Ammon's horn (tissue), 1 donor: ENCODE data around the gene APLP2.
A peak's percentile ranks its signal among the peaks of the same experiment; 100 is the strongest.
"Not testable (repeated sequence)": the region's sequence is repeated elsewhere in the genome, so short reads cannot be mapped to it uniquely, and the experiment has no call there.

ENCODE experiments used
- DNase-seq: peaks from one replicate; pipeline ENCODE4 v3.0.0-alpha.2; 2016; ENCODE audit warnings: low spot score

APLP2 gene

DNA sequence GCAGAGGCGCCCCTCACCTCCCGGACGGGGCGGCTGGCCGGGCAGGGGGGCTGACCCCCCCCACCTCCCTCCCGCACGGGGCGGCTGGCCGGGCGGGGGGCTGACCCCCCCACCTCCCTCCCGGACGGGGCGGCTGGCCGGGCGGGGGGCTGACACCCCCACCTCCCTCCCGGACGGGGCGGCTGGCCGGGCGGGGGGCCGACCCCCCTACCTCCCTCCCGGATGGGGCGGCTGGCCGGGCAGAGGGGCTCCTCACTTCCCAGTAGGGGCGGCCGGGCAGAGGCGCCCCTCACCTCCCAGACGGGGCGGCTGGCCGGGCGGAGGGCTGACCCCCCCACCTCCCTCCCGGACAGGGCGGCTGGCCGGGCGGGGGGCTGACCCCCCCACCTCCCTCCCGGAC is 21.5 kb downstream of the APLP2 start:
- DNase-seq: not testable (repeated sequence)

DNA sequence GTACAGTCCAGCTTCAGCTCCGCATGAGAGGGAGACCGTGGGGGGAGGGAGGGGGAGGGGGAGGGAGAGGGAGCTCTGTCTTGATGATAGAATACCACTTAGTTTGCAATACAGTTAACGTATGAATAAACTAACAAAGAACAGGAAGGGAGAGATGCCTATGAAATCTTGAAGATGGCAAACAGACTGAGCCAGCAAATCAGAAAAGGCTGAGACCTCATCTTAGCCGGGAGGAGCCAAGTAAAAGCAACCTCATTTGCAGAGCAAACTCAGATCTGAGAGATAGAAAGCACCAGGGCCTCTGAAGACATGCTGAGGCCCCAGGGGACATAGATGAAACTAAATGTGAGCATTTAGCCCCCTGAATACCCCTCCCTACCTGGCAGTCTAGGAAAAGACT is 23.0 kb downstream of the APLP2 start:
- no peak for DNase-seq

DNA sequence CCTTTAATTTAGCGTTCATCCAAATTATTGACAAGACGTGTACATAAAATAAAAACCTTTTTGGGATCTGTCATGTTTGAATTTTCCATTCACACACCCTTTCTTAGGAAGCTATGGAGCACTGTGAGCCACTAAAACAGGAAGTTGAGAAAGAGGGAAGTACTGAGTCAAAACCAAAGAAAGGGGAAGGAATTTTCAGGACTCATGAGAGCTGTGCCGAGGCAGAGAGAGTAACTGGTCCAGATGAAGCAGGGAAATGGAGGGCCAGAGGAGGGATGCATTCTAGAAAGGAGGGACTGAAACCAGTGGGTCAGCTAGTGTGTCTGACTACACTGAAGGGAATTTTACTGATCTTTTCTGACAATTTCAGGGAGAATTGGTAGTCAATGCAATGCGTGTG is 24.9 kb downstream of the APLP2 start:
- peak; percentile 61 for DNase-seq

DNA sequence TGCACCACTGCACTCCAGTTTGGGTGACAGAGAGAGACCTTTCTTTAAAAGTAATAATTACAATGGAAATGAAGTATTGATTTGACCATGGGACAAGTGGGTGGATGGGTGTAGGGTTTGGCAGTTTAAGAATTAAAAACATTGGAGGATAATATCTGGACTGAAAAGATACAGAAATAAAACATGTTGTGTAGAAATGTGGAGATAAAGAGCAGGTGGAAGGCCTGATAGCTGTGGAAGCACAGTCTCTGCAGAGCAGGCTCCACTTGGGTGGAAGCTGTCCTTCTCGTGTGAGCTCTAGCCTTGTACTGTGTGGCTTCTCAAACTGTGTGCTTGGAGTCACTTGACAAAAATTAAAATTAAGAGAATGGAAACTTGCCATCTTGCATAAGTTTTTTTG is 25.6 kb downstream of the APLP2 start:
- no peak for DNase-seq

DNA sequence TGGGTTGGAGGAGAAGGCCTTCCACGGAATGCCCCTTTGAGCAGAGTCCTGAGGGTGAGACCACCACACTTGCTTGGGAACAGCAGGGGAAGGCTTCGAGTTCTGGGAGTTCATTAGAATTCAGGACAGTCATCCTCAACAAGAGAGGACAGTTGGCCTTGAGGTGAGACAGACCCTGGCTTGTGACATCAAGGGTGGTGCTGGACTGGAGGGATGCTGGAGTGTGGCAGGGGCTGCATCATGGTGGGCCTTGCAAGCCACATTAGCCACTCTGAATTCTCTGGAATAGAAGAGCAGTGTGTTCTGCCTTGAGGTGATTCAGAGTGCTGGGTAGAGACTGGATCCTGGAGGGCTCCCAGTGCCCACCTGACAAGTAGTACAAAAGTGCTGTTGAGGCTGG is 26.3 kb downstream of the APLP2 start:
- no peak for DNase-seq

DNA sequence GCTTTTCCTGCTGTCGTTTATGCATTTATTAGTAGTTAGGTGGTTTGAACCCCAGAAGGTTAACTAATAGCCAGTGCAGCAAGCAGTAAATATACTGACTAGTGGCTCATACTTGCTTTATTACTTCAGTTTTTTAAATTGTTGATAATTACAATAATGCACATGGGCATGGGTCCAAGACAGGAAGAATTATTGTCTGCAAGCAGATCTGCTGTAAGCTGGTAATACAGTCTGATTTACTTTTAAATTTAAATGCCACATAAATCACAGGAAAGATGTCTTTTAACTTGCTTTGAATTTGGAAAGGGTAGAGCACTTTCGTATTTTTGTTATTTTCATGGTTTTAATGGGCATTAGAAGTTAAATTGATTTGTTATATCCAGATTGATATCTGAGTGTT is 27.1 kb downstream of the APLP2 start:
- DNase-seq: no peak

DNA sequence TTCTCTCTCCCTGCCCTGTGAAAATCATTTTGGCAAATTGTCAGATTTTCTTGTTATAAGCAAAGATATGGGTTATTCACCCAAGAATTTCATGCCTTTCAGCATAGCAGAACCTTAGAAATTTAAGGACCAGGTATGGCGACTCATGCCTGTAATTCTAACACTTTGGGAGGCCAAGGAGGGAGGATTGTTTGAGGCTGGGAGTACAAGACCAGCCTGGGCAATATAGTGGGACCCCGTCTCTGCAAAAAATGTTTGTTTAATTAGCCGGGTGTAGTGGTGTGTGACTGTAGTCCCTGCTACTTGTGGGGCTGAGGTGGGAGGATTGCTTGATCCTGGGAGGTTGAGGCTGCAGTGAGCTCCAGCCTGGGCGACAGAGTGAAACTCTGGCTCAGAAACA is 27.6 kb downstream of the APLP2 start:
- no peak for DNase-seq

DNA sequence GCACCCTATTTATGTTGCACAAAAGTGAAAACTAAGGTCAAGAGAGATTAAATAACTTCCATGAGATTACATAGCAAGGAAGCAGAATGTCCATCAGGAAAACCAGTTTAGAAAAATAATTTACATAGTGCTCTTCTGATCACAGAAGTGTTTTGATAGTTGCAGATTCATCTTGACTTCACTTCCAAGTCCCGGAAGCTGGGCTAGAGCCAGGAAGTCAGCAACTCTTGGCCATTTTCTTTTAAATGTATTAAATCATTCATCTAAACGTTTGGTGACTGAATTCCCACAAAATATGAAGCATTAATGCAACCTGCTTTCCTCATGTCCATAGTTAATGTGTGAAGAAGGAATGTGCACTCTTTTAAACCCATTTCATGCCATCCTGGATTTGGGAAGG is 29.7 kb downstream of the APLP2 start:
- no peak for DNase-seq

DNA sequence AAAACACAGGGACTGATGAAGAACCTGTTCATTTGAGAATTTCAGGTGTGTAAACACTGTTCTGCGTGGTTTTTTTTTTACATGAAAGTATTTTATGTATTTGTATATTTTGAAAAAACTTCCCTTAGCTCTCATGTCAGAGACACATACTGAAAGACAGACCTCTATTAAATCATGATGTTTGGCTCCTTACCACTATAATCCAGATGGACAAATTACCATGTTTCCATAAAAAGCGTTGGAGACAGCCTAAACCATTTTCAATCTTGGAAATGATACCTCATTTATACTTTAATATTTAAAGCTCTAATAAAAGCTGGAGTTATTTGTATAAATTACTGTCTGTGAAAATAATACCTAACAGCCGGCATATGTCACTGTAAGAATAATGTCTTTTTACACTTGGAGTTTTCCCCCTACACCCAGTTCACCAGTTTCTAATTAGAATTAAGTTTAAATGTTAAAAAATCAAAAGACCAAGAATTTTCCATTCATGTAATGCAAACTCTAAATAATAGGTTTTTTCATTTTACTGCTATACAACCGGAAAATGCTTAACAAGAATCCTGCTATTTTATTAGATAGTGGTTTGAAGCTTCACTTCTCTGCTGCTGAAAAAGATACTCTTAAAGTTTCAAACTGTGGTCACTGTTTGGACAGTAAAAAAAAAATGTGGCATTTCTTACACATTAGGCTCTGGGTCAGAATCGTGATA is 30.8 kb downstream of the APLP2 start:
- no peak for DNase-seq

DNA sequence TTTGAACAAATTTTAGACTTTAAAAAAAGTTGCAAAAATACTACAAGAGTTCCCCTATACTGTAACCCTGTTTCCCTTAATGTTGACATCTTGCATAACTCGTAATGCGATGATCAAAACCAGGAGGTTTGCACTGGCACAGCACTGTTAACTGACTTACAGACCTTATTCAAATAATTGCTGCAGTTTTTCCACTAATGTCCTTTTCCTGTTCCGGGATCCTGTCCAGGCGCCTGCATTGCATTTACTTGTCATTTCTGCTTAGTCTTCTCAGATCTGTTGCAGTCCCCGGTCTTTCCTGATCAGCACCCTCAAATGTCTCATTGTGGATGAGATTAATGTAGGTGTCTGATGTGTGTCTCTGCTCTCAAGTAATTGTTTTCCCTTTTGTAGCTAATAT is 32.0 kb downstream of the APLP2 start:
- DNase-seq: no peak

DNA sequence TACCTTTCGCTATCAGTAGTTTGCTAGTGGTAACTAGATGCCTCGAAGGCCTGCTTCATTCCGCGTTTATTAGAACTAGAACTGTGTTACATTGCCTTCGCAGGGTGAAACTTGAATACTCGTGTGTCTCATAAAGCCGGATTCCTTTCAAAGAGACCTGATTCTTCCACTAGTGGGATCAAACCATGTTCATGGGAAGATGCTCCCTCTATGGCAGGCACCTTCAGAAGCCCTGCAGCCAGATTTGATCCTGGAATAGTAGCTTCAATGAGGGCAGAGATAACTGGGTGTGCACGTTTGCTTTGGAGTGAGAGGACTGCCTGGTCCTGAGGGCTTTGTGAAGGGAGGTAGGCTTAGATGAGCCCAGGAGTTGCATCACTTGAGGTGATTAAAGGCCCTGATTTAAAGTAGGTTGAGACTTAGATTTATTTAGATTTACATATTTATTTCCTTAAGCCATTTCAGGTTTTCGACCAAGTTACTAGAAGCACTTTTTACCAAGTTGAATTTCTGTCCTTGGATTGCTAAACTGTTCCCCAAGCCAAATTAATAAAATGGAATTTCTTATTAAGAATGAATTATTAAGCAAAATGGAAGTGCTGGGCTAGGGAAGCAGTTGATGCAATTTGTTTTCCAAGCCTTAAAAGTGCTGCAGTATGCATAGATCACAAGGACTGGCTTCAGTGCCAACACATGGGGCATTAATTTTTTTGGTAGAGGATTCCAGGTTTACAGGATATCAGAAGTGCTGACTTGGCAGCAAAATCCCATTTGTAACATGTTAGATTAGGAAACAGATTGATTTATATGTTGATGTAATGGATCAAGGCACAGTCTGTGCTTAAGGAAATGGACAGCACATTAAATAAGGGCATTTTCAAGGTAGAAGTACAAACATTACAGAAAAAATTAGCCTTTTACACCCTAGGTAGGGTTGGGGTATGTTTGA is 32.9 kb downstream of the APLP2 start:
- no peak for DNase-seq

DNA sequence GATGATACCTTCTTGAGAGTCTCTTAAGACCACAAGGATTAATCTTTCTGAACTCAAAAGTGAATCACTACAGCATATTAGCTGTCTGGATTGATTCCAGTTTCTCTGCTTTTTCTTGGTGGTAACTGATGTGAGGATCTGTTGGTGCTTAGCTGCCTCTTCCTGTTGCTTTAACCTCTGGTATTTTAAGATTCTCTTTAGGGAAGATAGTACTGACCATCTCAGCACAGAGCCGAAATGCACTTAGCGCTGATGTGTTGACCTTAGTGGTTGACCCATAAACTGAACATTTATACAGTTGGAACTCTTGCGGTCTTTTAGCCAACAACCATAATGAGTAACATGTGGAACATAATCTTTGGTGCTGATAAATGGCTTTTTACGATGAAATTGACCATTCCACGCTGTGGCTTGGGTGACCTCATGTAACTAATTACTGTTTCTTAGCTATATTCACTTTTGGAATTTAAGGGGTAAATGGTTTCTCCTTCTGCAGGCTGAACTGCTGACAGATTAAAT is 33.7 kb downstream of the APLP2 start:
- DNase-seq: no peak

DNA sequence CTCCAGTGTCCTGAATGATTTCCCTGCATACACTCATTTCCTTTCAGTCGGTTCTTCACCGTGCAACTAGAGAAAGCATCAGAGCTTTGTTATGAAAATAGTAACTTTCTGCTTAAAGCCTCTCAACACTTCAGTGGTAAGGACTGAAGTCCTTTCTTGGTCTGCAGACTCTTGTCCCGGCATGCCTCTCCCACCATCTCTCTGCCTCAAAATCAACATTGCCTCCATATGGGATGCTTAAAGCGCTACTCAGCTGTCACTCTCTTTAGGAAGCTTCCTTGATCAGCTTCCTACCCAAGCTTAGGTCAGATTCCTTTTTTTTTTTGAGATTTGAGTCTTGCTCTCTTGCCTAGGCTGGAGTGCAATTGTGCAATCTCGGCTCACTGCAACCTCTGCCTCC is 36.7 kb downstream of the APLP2 start:
- no peak for DNase-seq

DNA sequence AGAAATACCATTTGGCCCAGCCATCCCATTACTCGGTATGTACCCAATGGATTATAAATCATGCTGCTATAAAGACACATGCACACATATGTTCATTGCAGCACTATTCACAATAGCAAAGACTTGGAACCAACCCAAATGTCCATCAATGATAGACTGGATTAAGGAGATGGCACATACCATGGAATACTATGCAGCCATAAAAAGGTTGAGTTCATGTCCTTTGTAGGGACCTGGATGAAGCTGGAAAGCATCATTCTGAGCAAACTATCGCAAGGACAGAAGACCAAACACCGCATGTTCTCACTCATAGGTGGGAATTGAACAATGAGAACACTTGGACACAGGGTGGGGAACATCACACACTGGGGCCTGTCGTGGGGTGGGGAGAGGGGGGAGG is 39.0 kb downstream of the APLP2 start:
- DNase-seq: not testable (repeated sequence)

DNA sequence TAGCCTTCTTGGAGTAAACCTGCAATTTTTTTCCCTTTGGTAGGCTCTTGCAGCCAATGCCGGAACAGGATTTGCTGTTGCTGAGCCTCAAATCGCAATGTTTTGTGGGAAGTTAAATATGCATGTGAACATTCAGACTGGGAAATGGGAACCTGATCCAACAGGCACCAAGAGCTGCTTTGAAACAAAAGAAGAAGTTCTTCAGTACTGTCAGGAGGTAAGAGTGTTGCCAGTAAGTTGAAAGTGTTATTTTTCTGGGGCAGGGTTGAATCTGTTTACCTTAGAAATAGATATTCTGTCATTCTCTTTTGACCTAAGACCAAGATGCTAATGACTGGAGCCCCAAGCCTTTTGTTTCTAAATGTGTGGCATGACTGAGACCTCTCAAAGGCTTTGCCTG is 39.7 kb downstream of the APLP2 start:
- no peak for DNase-seq

DNA sequence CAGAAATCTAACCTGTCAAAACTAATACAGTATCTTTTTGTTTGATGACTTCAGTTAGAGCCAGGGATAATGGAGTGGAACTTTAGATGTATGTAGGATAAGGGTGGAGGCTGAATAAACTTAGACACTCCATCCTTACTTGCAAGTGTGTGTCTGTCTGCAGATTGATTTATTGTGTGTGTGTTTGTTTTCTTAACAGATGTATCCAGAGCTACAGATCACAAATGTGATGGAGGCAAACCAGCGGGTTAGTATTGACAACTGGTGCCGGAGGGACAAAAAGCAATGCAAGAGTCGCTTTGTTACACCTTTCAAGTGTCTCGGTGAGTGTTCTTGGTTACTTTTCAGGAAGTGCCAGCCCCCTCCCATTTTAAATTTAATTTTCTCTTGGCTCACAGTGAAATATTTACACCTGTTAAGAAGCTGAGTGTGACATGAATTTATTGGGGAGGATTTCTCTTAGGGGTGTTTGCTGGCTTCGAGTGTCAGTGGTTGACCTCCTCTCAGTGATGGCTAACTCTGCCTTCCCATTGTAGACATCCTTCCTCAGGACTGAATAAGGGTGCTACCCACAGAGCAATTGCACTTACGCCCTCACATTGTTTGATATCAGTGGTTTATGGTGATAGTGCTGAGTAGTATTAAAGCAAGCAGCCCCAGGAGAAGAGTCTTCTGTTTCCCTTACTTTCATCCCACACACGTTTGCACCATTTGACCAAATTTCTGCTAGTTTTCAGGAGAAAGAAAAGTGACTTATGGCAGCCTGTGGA is 40.8 kb downstream of the APLP2 start:
- no peak for DNase-seq

DNA sequence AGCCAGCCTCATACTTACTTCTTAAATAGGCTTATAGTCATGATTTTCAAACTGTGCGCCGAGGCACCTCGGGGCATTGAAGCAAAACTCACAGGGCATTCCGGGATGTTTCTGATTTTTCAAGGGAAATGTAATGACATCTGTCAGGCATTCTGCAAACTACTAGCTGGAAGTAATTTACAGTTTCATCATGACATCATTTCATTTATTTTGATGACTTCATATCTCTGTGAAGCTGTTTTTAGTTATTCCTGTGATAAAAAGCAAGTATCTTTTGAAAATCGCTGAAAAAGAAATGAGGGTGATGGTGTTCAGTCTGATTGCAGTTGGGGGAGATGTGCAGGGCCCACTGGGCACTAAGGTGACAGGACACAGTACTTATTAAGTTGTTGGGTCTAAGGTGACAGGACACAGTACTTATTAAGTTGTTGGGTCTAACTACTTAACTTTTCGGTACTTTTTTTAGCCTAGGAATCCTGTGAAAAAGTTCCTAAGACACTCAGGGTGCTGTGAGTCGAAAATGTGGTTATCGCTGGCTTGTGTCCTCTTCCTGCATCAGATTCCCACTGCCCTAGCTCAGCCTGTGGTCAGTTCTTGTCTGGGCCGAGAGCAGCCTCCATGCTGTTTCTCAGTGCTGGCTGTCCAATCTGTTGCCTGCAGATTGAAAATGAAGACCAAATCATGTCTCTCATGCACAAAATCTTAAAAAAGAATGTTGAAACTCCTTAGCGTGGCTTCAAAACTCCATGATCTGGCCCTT is 42.6 kb downstream of the APLP2 start:
- DNase-seq: no peak

DNA sequence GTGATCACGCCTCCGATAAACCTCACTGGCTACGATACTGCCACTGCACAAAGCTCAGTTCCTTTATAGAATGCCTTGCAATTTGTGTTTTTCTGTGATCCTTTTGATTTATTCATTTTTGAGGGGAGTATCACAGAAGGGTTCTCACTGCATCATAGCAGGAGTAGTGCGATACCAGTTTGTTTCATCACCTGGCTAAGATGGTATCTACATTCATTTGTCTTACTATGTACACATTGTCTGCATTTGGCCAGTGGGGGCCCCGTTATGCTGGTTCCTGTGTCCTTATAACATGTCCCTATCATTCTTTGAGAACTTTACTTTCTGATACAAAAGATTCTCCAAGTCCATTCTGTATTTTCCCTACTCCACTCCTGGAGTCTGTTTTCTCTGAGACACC is 44.6 kb downstream of the APLP2 start:
- DNase-seq: no peak

DNA sequence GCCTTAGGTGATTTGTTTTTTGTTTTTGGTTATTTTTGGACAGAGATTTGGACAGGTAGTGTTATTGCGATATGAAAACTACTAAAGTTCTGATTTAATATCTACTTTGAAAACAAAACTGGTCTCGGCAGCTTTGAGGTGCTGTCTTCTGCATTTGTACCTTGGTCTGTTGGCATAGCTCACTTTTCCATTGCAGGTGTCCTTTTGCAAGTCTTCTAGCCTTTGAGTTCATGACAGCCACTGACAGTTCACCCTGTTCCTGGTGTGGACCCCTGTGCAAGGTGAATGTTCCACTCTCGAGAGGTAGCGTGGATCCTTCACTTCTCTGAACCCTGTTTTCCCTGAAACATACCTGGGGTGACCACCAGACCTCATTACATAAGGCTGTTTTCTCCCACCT is 45.0 kb downstream of the APLP2 start:
- DNase-seq: no peak

DNA sequence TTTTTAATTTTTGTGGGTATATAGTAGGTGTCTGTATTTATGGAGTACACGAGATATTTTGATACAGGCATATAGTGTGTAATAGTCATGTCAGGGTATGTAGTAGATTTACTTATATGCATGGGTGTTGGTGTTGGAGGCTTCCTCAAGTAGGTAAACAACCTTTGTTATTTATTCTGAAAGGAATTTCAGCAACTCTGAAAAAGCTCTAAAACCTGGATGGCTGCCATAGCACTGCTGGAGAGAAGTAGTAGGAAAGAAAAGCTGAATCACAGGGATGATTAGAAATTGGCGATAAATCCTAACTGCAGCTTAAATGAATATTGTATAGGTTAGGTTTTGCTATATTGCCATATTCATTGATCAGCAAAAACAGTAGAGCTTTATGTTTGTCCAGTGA is 45.5 kb downstream of the APLP2 start:
- DNase-seq: no peak

DNA sequence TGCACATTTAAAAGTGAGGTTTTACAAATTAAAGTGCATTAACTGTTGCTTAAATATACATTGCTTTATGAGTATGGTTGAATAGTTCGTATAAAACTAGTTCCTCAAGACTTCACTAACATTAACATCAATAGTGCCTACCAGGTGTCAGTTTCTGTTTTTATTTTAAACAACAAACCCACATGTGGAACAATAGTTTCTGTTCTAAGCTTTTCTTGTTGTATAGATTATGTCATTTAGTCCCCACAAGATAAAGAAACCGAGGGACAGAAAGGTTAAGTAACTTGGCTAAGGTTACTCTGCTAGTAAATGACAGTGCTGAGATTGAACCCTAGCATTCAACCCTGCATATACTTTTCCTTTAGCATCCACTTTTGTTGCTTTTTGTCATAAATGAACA is 48.5 kb downstream of the APLP2 start:
- DNase-seq: no peak
